Thoracic aorta (tissue), 2 donors: Measurements from ENCODE around the gene YJEFN3. TPM values are rescaled to one million over a fixed set of nuclear protein-coding genes. Genes with fewer than 3 reads are reported as not detected.

ENCODE experiments used
- ATAC-seq: fragments of 150-250 bp; one replicate; pipeline ENCODE4 v1.8.0; 2017; ENCODE audit warnings: low read depth; ENCODE audit not compliant: insufficient number of reproducible peaks, low FRiP score
- DNase-seq: peaks from one replicate; pipeline ENCODE4 v3.0.0-alpha.2; 2020; ENCODE audit warnings: low spot score
- H3K27ac ChIP-seq, 2 donors: fragments of 200-600 bp; sonication (generic); 1 replicate in 1 of 2; 2 replicates in 1 of 2; pipeline ENCODE4 v1.5.1; 2016; ENCODE audit warnings: mild to moderate bottlenecking in 2 of 2, moderate library complexity in 2 of 2
- H3K27me3 ChIP-seq: fragments of 200-600 bp; sonication (generic); replicated peaks from 2 replicates; pipeline ENCODE4 v1.6.0; 2016; ENCODE audit warnings: mild to moderate bottlenecking; ENCODE audit not compliant: insufficient read depth
- H3K36me3 ChIP-seq: fragments of 200-600 bp; sonication (generic); one replicate; pipeline ENCODE4 v1.5.1; 2016
- H3K4me1 ChIP-seq, 2 donors: fragments of 200-600 bp; sonication (generic); 1 replicate in 1 of 2; 2 replicates in 1 of 2; pipeline versions ENCODE4 v1.5.1 to v1.6.0; 2016; ENCODE audit warnings: low read depth in 2 of 2, mild to moderate bottlenecking in 1 of 2; ENCODE audit not compliant: control insufficient read depth in 1 of 2
- H3K4me3 ChIP-seq: fragments of 200-600 bp; sonication (generic); 2 replicates; pipeline ENCODE4 v1.5.1; 2016; ENCODE audit warnings: mild to moderate bottlenecking
- H3K9me3 ChIP-seq: fragments of 200-600 bp; sonication (generic); 2 replicates; pipeline ENCODE4 v1.5.1; 2016
- CTCF ChIP-seq: fragments of 200-600 bp; sonication (generic); IDR thresholded peaks from one replicate; pipeline ENCODE4 v1.5.1; 2019; ENCODE audit warnings: antibody characterized with exemption
- total RNA-seq, 2 donors: library from RNA; depleted of rRNA; stranded (reverse); fragments of >200 nt; gene quantifications; one replicate each; pipeline versions ENCODE4 v1.1.0 to v1.2.3, GENCODE V29; 2016

YJEFN3 gene
- total RNA-seq, 2 donors from 2014 or later = 2.0 to 7.9 TPM

DNA sequence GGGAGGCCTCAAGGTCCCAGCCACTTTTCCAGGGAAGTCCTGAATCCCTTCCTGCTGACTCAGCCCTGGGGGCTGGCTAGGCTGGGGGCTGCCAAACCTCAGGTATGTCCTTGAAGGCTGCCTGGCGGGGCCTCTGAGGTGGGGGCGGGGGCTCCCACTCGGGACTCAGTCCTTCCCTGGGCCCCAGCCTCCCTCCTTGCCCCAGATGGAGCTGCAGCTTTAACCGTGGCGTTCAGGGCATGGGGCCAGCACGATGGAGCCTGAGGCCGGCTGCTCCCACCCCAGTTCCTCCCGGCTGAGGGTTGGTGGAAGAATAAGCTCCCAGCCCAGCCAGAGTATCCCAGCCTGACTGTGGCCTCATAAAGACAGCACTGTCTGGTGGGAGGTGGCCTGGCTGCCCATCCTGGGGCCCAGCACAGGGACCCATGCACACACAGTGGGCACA, 21.8 kb downstream of the YJEFN3 start:
- no peaks in the 10 kb centered on the region for H3K36me3 ChIP-seq
- H3K4me1 ChIP-seq = no peaks in the 10 kb centered on the region
- TF ChIP-seq CTCF = no peak
- H3K27ac ChIP-seq = no peak overlapping the region
- H3K4me3 ChIP-seq = no peak overlapping the region
- H3K27me3 ChIP-seq = no peaks in the 10 kb centered on the region
- ATAC-seq = no peak
- DNase-seq = no peak
- H3K9me3 ChIP-seq = no peaks in the 10 kb centered on the region

DNA sequence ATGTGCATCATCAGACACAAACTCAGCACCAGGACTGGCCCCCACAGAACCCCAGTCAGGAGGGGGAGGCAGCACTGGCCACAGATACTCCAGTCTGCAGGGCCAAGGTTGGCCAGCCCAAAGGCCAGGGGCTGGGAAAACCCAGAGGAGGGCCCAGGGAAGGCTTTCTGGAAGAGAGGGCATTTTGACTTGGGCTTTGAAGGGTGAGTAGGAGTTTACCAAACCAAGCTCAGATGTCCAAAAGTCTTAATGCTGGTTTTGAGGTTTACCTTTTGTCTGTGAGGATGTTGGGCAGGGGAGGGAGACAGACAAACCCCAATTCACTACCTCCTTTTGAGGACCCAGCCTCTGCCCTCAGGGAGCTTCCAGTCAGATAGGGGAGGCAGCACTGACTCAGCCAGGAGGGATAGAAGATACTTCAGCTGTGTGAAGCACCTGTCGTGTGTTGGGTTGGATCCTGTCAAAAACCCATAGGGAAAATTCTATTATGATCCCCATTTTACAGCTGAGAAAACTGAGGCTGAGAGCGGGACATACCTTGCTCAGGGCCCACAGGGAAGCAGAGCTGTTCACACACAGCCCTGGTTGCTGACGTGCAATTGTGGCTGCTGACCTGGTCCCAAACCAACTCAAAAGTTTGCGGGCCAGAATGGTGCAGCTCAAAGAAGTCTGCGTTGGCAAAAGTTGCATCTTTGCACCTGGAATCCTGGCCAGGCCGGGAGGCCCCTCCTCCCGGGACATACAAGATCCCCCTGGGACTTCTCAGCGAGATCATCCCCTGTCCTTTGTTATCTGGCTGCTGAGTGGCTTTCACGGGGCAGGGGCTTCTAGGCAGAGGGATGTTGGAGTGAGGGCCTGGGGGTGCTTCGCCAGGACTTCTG, 22.5 kb downstream of the YJEFN3 start:
- H3K9me3 ChIP-seq = no peaks in the 10 kb centered on the region
- DNase-seq = no peak
- no peak for TF ChIP-seq CTCF
- H3K27ac ChIP-seq = no peak overlapping the region
- no peaks in the 10 kb centered on the region for H3K4me1 ChIP-seq
- H3K27me3 ChIP-seq = no peaks in the 10 kb centered on the region
- no peaks in the 10 kb centered on the region for H3K36me3 ChIP-seq
- ATAC-seq = no peak
- no peak overlapping the region for H3K4me3 ChIP-seq

GRCh38 chr19:19551853-19552192, 23.1 kb downstream of the YJEFN3 start:
- Histone ChIP-seq H3K36me3 (no peaks in the 10 kb centered on the region), H3K9me3 (no peaks in the 10 kb centered on the region), H3K27ac (no peak overlapping the region), H3K27me3 (no peaks in the 10 kb centered on the region), H3K4me3 (no peak overlapping the region), H3K4me1 (no peaks in the 10 kb centered on the region)
- TF ChIP-seq CTCF = no peak
- no peak for ATAC-seq
- no peak for DNase-seq

DNA sequence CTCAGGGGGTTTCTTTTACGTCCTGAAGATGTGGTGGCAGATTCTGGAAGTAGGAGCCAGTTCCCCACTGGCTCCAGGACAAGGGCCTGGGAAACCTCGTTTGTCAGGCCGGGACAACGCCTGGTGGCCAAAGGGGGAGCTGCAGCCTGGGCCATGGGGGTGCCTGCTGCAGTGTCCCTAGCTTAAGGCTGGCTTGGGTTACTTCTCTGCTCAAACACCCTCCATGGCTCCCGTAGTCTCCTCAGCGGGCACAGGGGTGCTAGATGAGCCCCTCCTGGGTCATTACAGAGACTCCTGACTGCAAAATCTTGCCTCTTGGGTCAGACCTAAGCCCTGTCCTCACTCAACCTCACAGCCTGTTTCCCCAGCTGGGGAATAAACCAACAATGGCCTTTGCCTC, 24.1 kb downstream of the YJEFN3 start:
- DNase-seq (no peak), ATAC-seq (no peak)
- Histone ChIP-seq H3K36me3 (no peaks in the 10 kb centered on the region), H3K9me3 (no peaks in the 10 kb centered on the region), H3K27me3 (no peaks in the 10 kb centered on the region), H3K27ac (no peak overlapping the region), H3K4me3 (no peak overlapping the region), H3K4me1 (no peaks in the 10 kb centered on the region)
- TF ChIP-seq CTCF = peak; percentile 42

GRCh38 chr19:19553670-19554069, 25.0 kb downstream of the YJEFN3 start:
- TF ChIP-seq CTCF = no peak
- Histone ChIP-seq H3K9me3 (no peaks in the 10 kb centered on the region), H3K4me3 (no peak overlapping the region), H3K27ac (no peak overlapping the region), H3K27me3 (no peaks in the 10 kb centered on the region), H3K36me3 (no peaks in the 10 kb centered on the region), H3K4me1 (no peaks in the 10 kb centered on the region)
- DNase-seq (no peak), ATAC-seq (no peak)
